ENCODE data around the gene PINK1. TPM values are rescaled to one million over a fixed set of nuclear protein-coding genes. Genes with fewer than 3 reads are reported as not detected.
A peak's percentile ranks its signal among the peaks of the same experiment; 100 is the strongest.

Gene PINK1
- total RNA-seq, 1 donor from 2014 or later = 38.1 TPM

DNA sequence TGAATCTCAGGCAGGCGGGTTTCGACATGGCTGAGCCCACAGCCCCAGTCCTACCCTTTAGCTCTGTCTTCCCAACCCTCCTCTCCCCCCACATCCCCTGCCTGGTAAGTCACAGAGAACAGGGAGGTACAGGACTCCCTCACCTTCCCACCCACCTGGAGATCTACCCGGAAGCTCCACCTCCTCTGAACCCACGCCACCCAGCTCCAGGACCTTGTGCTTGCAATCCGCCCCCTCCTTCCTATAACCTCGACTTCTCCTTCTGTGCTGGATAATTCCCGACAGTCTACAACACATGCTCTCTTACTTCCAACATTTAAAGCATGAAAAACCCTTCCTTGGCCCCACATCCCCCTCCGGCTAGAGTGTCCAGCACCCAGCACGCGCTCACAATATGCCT is 62.3 kb downstream of the PINK1 start:
- H3K4me3 Mint-ChIP-seq = peak overlapping the region; percentile 83

DNA sequence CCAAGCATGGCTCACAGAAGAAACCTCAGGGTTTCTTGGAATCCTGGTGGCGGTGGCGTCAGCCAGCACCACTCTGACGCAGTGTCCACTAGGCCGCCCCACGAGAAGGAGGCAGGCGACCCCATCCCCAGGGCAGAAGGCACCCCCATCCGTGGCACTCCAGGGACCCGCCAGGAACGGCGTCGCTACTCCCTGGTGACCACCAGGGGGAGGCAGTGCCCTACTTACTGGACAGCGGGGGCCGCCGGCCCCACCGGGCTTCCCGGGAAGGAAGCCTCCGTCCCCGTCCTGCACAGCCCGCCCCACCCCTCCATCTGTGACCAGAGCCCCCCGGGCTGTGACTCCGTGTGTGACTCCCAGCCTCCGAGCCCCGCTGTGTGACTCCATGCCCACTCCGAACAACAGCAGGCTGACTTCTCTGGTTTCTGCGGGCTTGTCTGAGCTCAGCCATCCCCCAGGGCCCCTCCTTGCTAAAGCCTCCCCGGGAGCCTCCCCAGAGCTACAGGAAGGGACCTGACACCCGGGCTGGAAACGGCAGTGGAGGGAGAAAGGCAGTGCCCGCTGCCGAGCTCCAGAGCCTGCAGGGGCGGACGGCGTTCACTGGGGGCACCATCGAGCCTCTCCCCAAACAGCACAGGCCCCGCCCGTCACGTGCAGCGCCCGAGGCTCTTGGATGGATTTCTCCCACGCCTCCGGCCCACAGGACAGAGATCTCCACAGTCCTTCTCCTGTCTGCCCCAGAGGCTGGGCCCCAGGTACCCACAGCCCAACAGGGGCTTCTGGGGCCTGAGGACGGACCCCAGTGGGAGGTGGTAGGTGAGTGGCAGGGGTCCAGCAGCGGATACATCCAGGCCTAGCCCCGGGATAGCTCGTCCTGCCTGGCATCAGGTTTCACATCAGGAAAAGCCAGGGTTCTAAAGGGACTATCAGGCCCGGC is 63.4 kb downstream of the PINK1 start:
- Mint-ChIP-seq H3K9me3 (peaks cover 4% of the 10 kb centered on the region), H3K27ac (peak overlapping the region; percentile 90), H3K36me3 (no peaks in the 10 kb centered on the region), H3K4me3 (peak overlapping the region; percentile 83), H3K27me3 (ENCODE audit: low read depth) (peaks cover 2% of the 10 kb centered on the region), H3K4me1 (peaks cover 13% of the 10 kb centered on the region)
- peak; percentile 75 to 90 for DNase-seq (ENCODE audit: low spot score in 2 of 2, unreplicated experiment in 2 of 2)
- peak; percentile 97 for TF ChIP-seq CTCF (IDR thresholded peaks at IDR 0.05; ENCODE audit: unreplicated experiment)

More for the DNA sequence above, 62.3 kb downstream of the PINK1 start:
- peaks cover 4% of the 10 kb centered on the region for H3K9me3 Mint-ChIP-seq
- no peak for DNase-seq (ENCODE audit: low spot score in 2 of 2, unreplicated experiment in 2 of 2)
- H3K27me3 Mint-ChIP-seq (ENCODE audit: low read depth) = peaks cover 2% of the 10 kb centered on the region
- H3K4me1 Mint-ChIP-seq = peaks cover 13% of the 10 kb centered on the region
- no peak for TF ChIP-seq CTCF (IDR thresholded peaks at IDR 0.05; ENCODE audit: unreplicated experiment)
- no peaks in the 10 kb centered on the region for H3K36me3 Mint-ChIP-seq
- H3K27ac Mint-ChIP-seq = no peak overlapping the region

GRCh38 chr1:20697563-20697962 is 64.3 kb downstream of the PINK1 start:
- Mint-ChIP-seq H3K9me3 (no peaks in the 10 kb centered on the region), H3K4me3 (no peak overlapping the region), H3K36me3 (no peaks in the 10 kb centered on the region), H3K27ac (no peak overlapping the region), H3K27me3 (ENCODE audit: low read depth) (peaks cover 2% of the 10 kb centered on the region), H3K4me1 (peaks cover 13% of the 10 kb centered on the region)
- DNase-seq (ENCODE audit: low spot score in 2 of 2, unreplicated experiment in 2 of 2) = no peak
- TF ChIP-seq CTCF (IDR thresholded peaks at IDR 0.05; ENCODE audit: unreplicated experiment) = no peak

GRCh38 chr1:20698195-20698910 is 65.1 kb downstream of the PINK1 start:
- TF ChIP-seq CTCF (IDR thresholded peaks at IDR 0.05; ENCODE audit: unreplicated experiment) = no peak
- H3K36me3 Mint-ChIP-seq = no peaks in the 10 kb centered on the region
- no peak overlapping the region for H3K27ac Mint-ChIP-seq
- H3K27me3 Mint-ChIP-seq (ENCODE audit: low read depth) = peaks cover 2% of the 10 kb centered on the region
- no peak for DNase-seq (ENCODE audit: low spot score in 2 of 2, unreplicated experiment in 2 of 2)
- peak overlapping the region; percentile 13 for H3K4me3 Mint-ChIP-seq
- H3K4me1 Mint-ChIP-seq = peaks cover 13% of the 10 kb centered on the region
- no peaks in the 10 kb centered on the region for H3K9me3 Mint-ChIP-seq

DNA sequence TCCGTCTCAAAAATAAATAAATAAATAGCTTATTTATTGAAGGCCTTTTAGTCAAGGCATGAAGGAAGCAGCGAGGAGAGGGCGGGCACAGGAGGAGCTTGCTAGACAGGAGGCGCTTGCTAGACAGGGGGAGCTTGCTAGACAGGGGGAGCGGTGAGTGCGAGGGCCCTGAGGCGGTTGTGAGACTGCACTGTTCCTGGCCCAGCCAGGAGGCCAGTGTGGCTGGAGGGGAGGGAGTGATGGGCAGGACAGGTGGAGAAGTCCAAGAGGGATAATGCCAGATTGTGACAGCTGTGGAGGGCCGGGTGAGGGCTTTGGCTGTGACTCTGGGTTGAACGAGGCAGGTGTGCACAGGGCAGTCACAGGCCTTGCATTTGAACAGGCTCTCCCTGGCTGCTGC is 66.3 kb downstream of the PINK1 start:
- no peak overlapping the region for H3K4me3 Mint-ChIP-seq
- no peaks in the 10 kb centered on the region for H3K36me3 Mint-ChIP-seq
- H3K9me3 Mint-ChIP-seq = no peaks in the 10 kb centered on the region
- H3K27ac Mint-ChIP-seq = no peak overlapping the region
- DNase-seq (ENCODE audit: low spot score in 2 of 2, unreplicated experiment in 2 of 2) = no peak
- peaks cover 2% of the 10 kb centered on the region for H3K27me3 Mint-ChIP-seq (ENCODE audit: low read depth)
- H3K4me1 Mint-ChIP-seq = peaks cover 13% of the 10 kb centered on the region
- no peak for TF ChIP-seq CTCF (IDR thresholded peaks at IDR 0.05; ENCODE audit: unreplicated experiment)
